H1 (cell line): ENCODE data around the gene DYNC1I1. TPM values are rescaled to one million over a fixed set of nuclear protein-coding genes. Genes with fewer than 3 reads are reported as not detected.

Experiments used
- CTCF ChIA-PET: fragments of 300-600 bp; sonication (Branson Sonifier 250); formaldehyde crosslinking; loops from one replicate; lab custom pipeline; 2021; ENCODE audit not compliant: partially characterized antibody; lab: Charles Lee
- POLR2A ChIA-PET: fragments of 300-600 bp; sonication (Branson Sonifier 250); formaldehyde crosslinking; loops from one replicate; lab custom pipeline; 2021; ENCODE audit warnings: inconsistent platforms; ENCODE audit not compliant: partially characterized antibody; lab: Charles Lee
- DNase-seq, 2 experiments: peaks; one replicate each; pipeline versions ENCODE4 v3.0.0 to v3.0.0-alpha.2; 2010 to 2022; ENCODE audit warnings: low spot score in 2 of 2, low read depth in 1 of 2, mixed read lengths in 1 of 2
- FAIRE-seq: peaks from 2 replicates; lab custom pipeline; 2011; peaks lifted over from hg19 to GRCh38; lab: Jason Lieb, UNC
- H2AFZ ChIP-seq: 2 replicates; pipeline ENCODE4 v1.8.1; 2012; ENCODE audit warnings: low read length, inconsistent platforms
- H2AK5ac ChIP-seq: 2 replicates; pipeline ENCODE4 v1.6.1; 2013; ENCODE audit warnings: low read depth, low read length
- H2BK120ac ChIP-seq: replicated peaks from 2 replicates; pipeline ENCODE3; 2013; ENCODE audit warnings: low read depth, low read length, inconsistent platforms
- H2BK12ac ChIP-seq: 2 replicates; pipeline ENCODE4 v1.6.1; 2013; ENCODE audit warnings: low read depth, low read length
- H2BK15ac ChIP-seq: 2 replicates; pipeline ENCODE4 v1.6.1; 2013; ENCODE audit warnings: low read length
- H2BK20ac ChIP-seq: 2 replicates; pipeline ENCODE4 v1.6.1; 2013; ENCODE audit warnings: low read length
- H2BK5ac ChIP-seq: 2 replicates; pipeline ENCODE4 v1.6.1; 2013; ENCODE audit warnings: low read depth, low read length
- H3K14ac ChIP-seq: 2 replicates; pipeline ENCODE4 v1.6.1; 2013; ENCODE audit warnings: inconsistent platforms; ENCODE audit not compliant: insufficient read length
- H3K18ac ChIP-seq: 2 replicates; pipeline ENCODE4 v1.6.1; 2013; ENCODE audit warnings: low read length; ENCODE audit errors: extremely low read depth
- H3K23ac ChIP-seq: 2 replicates; pipeline ENCODE4 v1.6.1; 2013; ENCODE audit warnings: inconsistent platforms; ENCODE audit not compliant: insufficient read length
- H3K23me2 ChIP-seq: 2 replicates; pipeline ENCODE4 v1.6.1; 2013; ENCODE audit warnings: low read depth, low read length
- H3K27ac ChIP-seq: 2 replicates; pipeline ENCODE4 v1.6.1; 2011; ENCODE audit warnings: low read depth, low read length, inconsistent platforms
- H3K27me3 ChIP-seq, 4 experiments: replicated peaks in 1 of 4; 1 replicate in 1 of 4; 2 replicates in 3 of 4; pipeline versions ENCODE4 v1.6.1 to v1.8.1; 2011 to 2013; ENCODE audit warnings: low read length in 3 of 4, mild to moderate bottlenecking in 3 of 4, inconsistent platforms in 2 of 4, mixed read lengths in 2 of 4, moderate library complexity in 1 of 4; ENCODE audit not compliant: control insufficient read depth in 3 of 4, insufficient read depth in 3 of 4; ENCODE audit errors: extremely low read depth in 1 of 4
- H3K36me3 ChIP-seq, 4 experiments: 2 replicates each; pipeline versions ENCODE4 v1.6.1 to v1.8.1; 2011 to 2013; ENCODE audit warnings: mild to moderate bottlenecking in 4 of 4, low read length in 3 of 4, moderate library complexity in 2 of 4, control low read depth in 1 of 4, inconsistent platforms in 1 of 4; ENCODE audit not compliant: insufficient read depth in 4 of 4, control insufficient read depth in 2 of 4
- H3K4ac ChIP-seq: replicated peaks from 2 replicates; pipeline ENCODE3; 2013; ENCODE audit warnings: low read length, low read depth, mixed read lengths, inconsistent platforms; ENCODE audit not compliant: insufficient read length
- H3K4me1 ChIP-seq, 4 experiments: replicated peaks in 1 of 4; 1 replicate in 1 of 4; 2 replicates in 3 of 4; pipeline versions ENCODE4 v1.6.1 to v1.8.1; 2011 to 2013; ENCODE audit warnings: low read length in 3 of 4, inconsistent platforms in 2 of 4, mixed read lengths in 1 of 4; ENCODE audit not compliant: insufficient read depth in 4 of 4, control insufficient read depth in 3 of 4
- H3K4me2 ChIP-seq, 2 experiments: 2 replicates each; pipeline versions ENCODE4 v1.6.1 to v1.8.1; 2011 to 2013; ENCODE audit warnings: low read depth in 2 of 2, low read length in 2 of 2, control low read depth in 1 of 2, inconsistent platforms in 1 of 2, mild to moderate bottlenecking in 1 of 2; ENCODE audit not compliant: insufficient read depth in 1 of 2
- H3K4me3 ChIP-seq, 4 experiments: fragments of 200-600, 300-600 bp in 1 of 4; sonication (generic), shearing (Covaris generic), sonication (Bioruptor Twin) in 1 of 4; 2 replicates each; pipeline versions ENCODE4 v1.5.1 to v1.8.1; 2011 to 2016; ENCODE audit warnings: low read length in 4 of 4, low read depth in 3 of 4, control low read depth in 2 of 4, inconsistent platforms in 2 of 4, mild to moderate bottlenecking in 2 of 4, mixed read lengths in 1 of 4, moderate library complexity in 1 of 4; ENCODE audit not compliant: insufficient read depth in 2 of 4; ENCODE audit errors: extremely low read depth in 1 of 4
- H3K56ac ChIP-seq: replicated peaks from 2 replicates; pipeline ENCODE3; 2013; ENCODE audit warnings: low read depth, mild to moderate bottlenecking, mixed read lengths, low read length, inconsistent platforms; ENCODE audit not compliant: insufficient read length
- H3K79me1 ChIP-seq: 2 replicates; pipeline ENCODE4 v1.6.1; 2013; ENCODE audit warnings: low read depth, low read length, control low read depth
- H3K79me2 ChIP-seq, 2 experiments: 2 replicates each; pipeline versions ENCODE4 v1.6.1 to v1.8.1; 2012 to 2013; ENCODE audit warnings: low read length in 2 of 2, mild to moderate bottlenecking in 2 of 2, inconsistent platforms in 1 of 2; ENCODE audit not compliant: insufficient read depth in 2 of 2, control insufficient read depth in 1 of 2
- H3K9ac ChIP-seq, 4 experiments: replicated peaks in 1 of 4; 1 replicate in 1 of 4; 2 replicates in 3 of 4; pipeline versions ENCODE4 v1.6.1 to v1.8.1; 2011 to 2013; ENCODE audit warnings: low read depth in 3 of 4, low read length in 3 of 4, control low read depth in 2 of 4, mild to moderate bottlenecking in 2 of 4, moderate library complexity in 2 of 4, inconsistent platforms in 1 of 4; ENCODE audit errors: extremely low read depth in 1 of 4
- H3K9me3 ChIP-seq, 2 experiments: 2 replicates each; pipeline versions ENCODE4 v1.6.1 to v1.8.1; 2012 to 2013; ENCODE audit warnings: mild to moderate bottlenecking in 2 of 2, moderate library complexity in 2 of 2, control low read depth in 1 of 2, inconsistent platforms in 1 of 2, low read depth in 1 of 2, low read length in 1 of 2, mixed read lengths in 1 of 2; ENCODE audit not compliant: insufficient read depth in 2 of 2
- H4K20me1 ChIP-seq, 2 experiments: replicated peaks in 1 of 2; 2 replicates each; pipeline versions ENCODE3 to v1.8.1; 2011 to 2013; ENCODE audit warnings: inconsistent platforms in 2 of 2, low read length in 2 of 2, mild to moderate bottlenecking in 1 of 2; ENCODE audit not compliant: insufficient read depth in 2 of 2, control insufficient read depth in 1 of 2
- H4K5ac ChIP-seq: 2 replicates; pipeline ENCODE4 v1.6.1; 2013; ENCODE audit warnings: low read length, low read depth, mixed read lengths, inconsistent platforms; ENCODE audit not compliant: insufficient read length
- H4K8ac ChIP-seq: 2 replicates; pipeline ENCODE4 v1.8.0; 2013; ENCODE audit warnings: mild to moderate bottlenecking, moderate library complexity, low read length, inconsistent platforms; ENCODE audit not compliant: insufficient read depth; ENCODE audit errors: extremely low read depth
- H4K91ac ChIP-seq: replicated peaks from 2 replicates; pipeline ENCODE3; 2013; ENCODE audit warnings: low read length, mixed read lengths, inconsistent platforms; ENCODE audit not compliant: insufficient read length
- CHD1 ChIP-seq: IDR thresholded peaks from 2 replicates; pipeline ENCODE4 v1.6.1; 2012; ENCODE audit warnings: low read depth, low read length, improper control_type of control experiment
- SP1 ChIP-seq: IDR thresholded peaks from 2 replicates; pipeline ENCODE4 v1.6.1; 2011; ENCODE audit warnings: low read depth, low read length
- WGBS, 2 experiments: shearing (Covaris generic) in 1 of 2; methylation state at CpG; one replicate each; pipeline versions ENCODE4 v1.1.6 to v1.1.7; 2013 to 2015; ENCODE audit warnings: low lambda C conversion rate in 2 of 2, mixed read lengths in 2 of 2, inconsistent platforms in 1 of 2, low coverage in 1 of 2, missing lambda C conversion rate in 1 of 2; ENCODE audit not compliant: insufficient replicate concordance in 2 of 2, insufficient coverage in 1 of 2, insufficient read length in 1 of 2; ENCODE audit errors: extremely low coverage in 1 of 2, missing lambda C conversion rate in 1 of 2; 5-methylcytosine and 5-hydroxymethylcytosine counted together
- polyA plus RNA-seq, 7 experiments: library from polyadenylated mRNA; depleted of rRNA in 3 of 7; stranded (reverse) in 5 of 7; unstranded in 2 of 7; fragments of >200 nt in 5 of 7; fragments of 200-250 nt in 2 of 7; gene quantifications; 1 replicate in 5 of 7; 2 replicates in 1 of 7; 4 replicates in 1 of 7; pipeline versions ENCODE4 v1.2.1 to v1.2.3, GENCODE V29; 2011 to 2013; ENCODE audit warnings: missing spikeins in 2 of 7, mixed read lengths in 2 of 7
- total RNA-seq: library from RNA; stranded (reverse); fragmentation: NEBNext Ultra II Directional; extraction: Animal tissue kit (Norgen Biotek cat#: 25700); gene quantifications from 2 replicates; pipeline ENCODE4 v1.2.1, GENCODE V29; 2021
- TF ChIP-seq, protein P1 (sequence below): IDR thresholded peaks from 2 replicates; pipeline ENCODE4 v1.6.1; 2011; ENCODE audit warnings: low read depth, mild to moderate bottlenecking, low read length; ENCODE audit not compliant: insufficient read depth

Gene DYNC1I1
- total and polyA plus RNA-seq, 2 of the 8 experiments (the other 6 are each of a cell fraction or from before 2014, with no cell fraction given): 0.45 to 0.58 TPM

DNA sequence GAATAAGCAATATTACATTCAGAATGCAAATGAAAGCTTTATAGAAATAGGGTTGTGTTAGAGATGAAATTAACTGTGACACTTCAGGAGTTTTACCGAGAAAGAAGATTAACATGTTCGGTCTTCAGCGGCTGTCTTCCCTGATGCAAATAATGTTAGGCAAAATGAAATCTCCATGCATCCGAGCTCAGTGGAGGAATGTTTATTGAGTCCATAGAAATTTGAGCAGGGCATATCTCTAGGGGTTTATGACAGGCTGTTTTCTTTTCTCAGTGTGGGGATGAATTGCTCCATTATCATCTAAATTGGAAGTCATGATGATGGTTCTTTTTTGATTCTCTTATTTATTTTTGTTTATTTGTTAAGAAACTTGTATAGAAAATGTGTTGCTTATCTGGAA is 31.7 kb downstream of the DYNC1I1 start:
- Histone ChIP-seq H2BK5ac (no peak overlapping the region), H2BK15ac (no peak overlapping the region), H3K79me1 (no peaks in the 10 kb centered on the region), H2AK5ac (no peak overlapping the region), H3K18ac (no peak overlapping the region), H3K27ac (no peak overlapping the region), H2AFZ (no peak overlapping the region), H3K4me1 (no peaks in the 10 kb centered on the region), H3K9ac (no peak overlapping the region), H3K14ac (no peak overlapping the region), H3K9me3 (no peaks in the 10 kb centered on the region), H4K5ac (no peak overlapping the region), H3K36me3 (no peaks in the 10 kb centered on the region), H4K20me1 (no peaks in the 10 kb centered on the region), H3K56ac (no peak overlapping the region), H4K91ac (no peak overlapping the region), H2BK20ac (no peak overlapping the region), H4K8ac (no peak overlapping the region), H3K4me2 (no peak overlapping the region), H2BK120ac (no peak overlapping the region), H3K79me2 (no peaks in the 10 kb centered on the region), H2BK12ac (no peak overlapping the region), H3K4ac (no peak overlapping the region), H3K27me3 (no peaks in the 10 kb centered on the region), H3K23me2 (no peaks in the 10 kb centered on the region), H3K23ac (no peak overlapping the region), H3K4me3 (no peak overlapping the region)
- TF ChIP-seq SP1: no peak
- TF ChIP-seq, protein P1, sequence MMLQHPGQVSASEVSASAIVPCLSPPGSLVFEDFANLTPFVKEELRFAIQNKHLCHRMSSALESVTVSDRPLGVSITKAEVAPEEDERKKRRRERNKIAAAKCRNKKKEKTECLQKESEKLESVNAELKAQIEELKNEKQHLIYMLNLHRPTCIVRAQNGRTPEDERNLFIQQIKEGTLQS: no peak
- no peak for TF ChIP-seq CHD1
- ChIA-PET POLR2A (no interaction called here), CTCF (interaction anchor here (0.7 to 2.0 kb wide), 3 partner anchors 8 to 67 kb away, joined by 3 to 14 read pairs (median 3); no protein-coding TSS in a partner anchor)
- no peak for FAIRE-seq
- DNase-seq: no peak
- 87% methylated on average over 4 of the region's 4 CpGs; no CpG with 5 or more reads in 1 of the 2 experiments for WGBS, 2 experiments
